Hepatocyte (in vitro differentiated cells): ENCODE results near the gene OVOL1. TPM values are rescaled to one million over a fixed set of nuclear protein-coding genes. Genes with fewer than 3 reads are reported as not detected.
A peak's percentile ranks its signal among the peaks of the same experiment; 100 is the strongest.

Experiments
- DNase-seq: peaks from one replicate; pipeline ENCODE4 v3.0.0-alpha.2; 2016; ENCODE audit warnings: low spot score
- H2AFZ ChIP-seq: fragments of 200-600 bp; sonication (generic); 2 replicates; pipeline ENCODE4 v1.6.0; 2016; ENCODE audit warnings: antibody characterized with exemption, mild to moderate bottlenecking
- H3K27ac ChIP-seq: fragments of 200-600 bp; sonication (generic); 2 replicates; pipeline ENCODE4 v1.5.1; 2016; ENCODE audit warnings: mild to moderate bottlenecking
- H3K27me3 ChIP-seq: fragments of 200-600 bp; sonication (generic); 2 replicates; pipeline ENCODE4 v1.6.1; 2016
- H3K36me3 ChIP-seq: fragments of 200-600 bp; sonication (generic); replicated peaks from 2 replicates; pipeline ENCODE4 v1.5.1; 2016; ENCODE audit warnings: low read depth; ENCODE audit not compliant: insufficient read depth
- H3K4me1 ChIP-seq: fragments of 200-600 bp; sonication (generic); 2 replicates; pipeline ENCODE4 v1.5.1; 2016; ENCODE audit warnings: mild to moderate bottlenecking, moderate library complexity; ENCODE audit not compliant: insufficient read depth
- H3K4me2 ChIP-seq: fragments of 200-600 bp; sonication (generic); 2 replicates; pipeline ENCODE4 v1.6.0; 2016
- H3K4me3 ChIP-seq: fragments of 200-600 bp; sonication (generic); 2 replicates; pipeline ENCODE4 v1.5.1; 2016; ENCODE audit warnings: mild to moderate bottlenecking
- H3K79me2 ChIP-seq: fragments of 200-600 bp; sonication (generic); 2 replicates; pipeline ENCODE4 v1.6.0; 2017; ENCODE audit warnings: mild to moderate bottlenecking
- H3K9me2 ChIP-seq: fragments of 200-600 bp; sonication (generic); replicated peaks from 2 replicates; pipeline ENCODE4 v1.6.0; 2017; ENCODE audit warnings: mild to moderate bottlenecking; ENCODE audit not compliant: insufficient read depth
- H3K9me3 ChIP-seq: fragments of 200-600 bp; sonication (generic); 2 replicates; pipeline ENCODE4 v1.5.1; 2016; ENCODE audit warnings: low read depth, mild to moderate bottlenecking
- H4K20me1 ChIP-seq: fragments of 200-600 bp; sonication (generic); 2 replicates; pipeline ENCODE4 v1.6.0; 2016; ENCODE audit warnings: mild to moderate bottlenecking; ENCODE audit not compliant: insufficient read depth, poor library complexity, severe bottlenecking
- EZH2 ChIP-seq: fragments of 200-600 bp; sonication (generic); IDR thresholded peaks from 2 replicates; pipeline ENCODE4 v1.6.1; 2016; ENCODE audit warnings: antibody characterized with exemption, mild to moderate bottlenecking, borderline replicate concordance
- EZH2phosphoT487 ChIP-seq: fragments of 200-600 bp; sonication (generic); IDR thresholded peaks from one replicate; pipeline ENCODE4 v1.6.1; 2018; ENCODE audit warnings: antibody characterized with exemption, mild to moderate bottlenecking, low read depth, moderate library complexity; ENCODE audit not compliant: unreplicated experiment, severe bottlenecking
- WGBS: methylation state at CpG from one replicate; pipeline ENCODE4 v1.1.6; 2016; ENCODE audit warnings: low lambda C conversion rate; ENCODE audit errors: missing lambda C conversion rate; 5-methylcytosine and 5-hydroxymethylcytosine counted together
- polyA plus RNA-seq: library from polyadenylated mRNA; unstranded; fragments of >200 nt; fragmentation: Nextera tagmentation; extraction: Ambion mirVana; gene quantifications from 2 replicates; pipeline ENCODE4 v1.2.1, GENCODE V29; 2016
- total RNA-seq: library from RNA; depleted of rRNA; stranded (reverse); fragments of >200 nt; gene quantifications from 2 replicates; pipeline ENCODE4 v1.2.3, GENCODE V29; 2014
- TF ChIP-seq, protein P1 (sequence below): fragments of 200-600 bp; sonication (generic); IDR thresholded peaks from 2 replicates; pipeline ENCODE4 v1.5.1; 2016; ENCODE audit warnings: antibody characterized with exemption, mild to moderate bottlenecking; ENCODE audit not compliant: poor library complexity

OVOL1 gene
- total and polyA plus RNA-seq, 2 experiments from 2014 or later = 20.6 to 26.3 TPM

GRCh38 chr11:65797711-65798110, 10.8 kb downstream of the OVOL1 start:
- Histone ChIP-seq H2AFZ (no peak overlapping the region), H3K79me2 (peaks cover 14% of the 10 kb centered on the region), H3K9me3 (no peaks in the 10 kb centered on the region), H3K36me3 (no peaks in the 10 kb centered on the region), H3K4me2 (no peak overlapping the region), H3K4me1 (peaks cover 11% of the 10 kb centered on the region), H3K27ac (no peak overlapping the region), H3K4me3 (no peak overlapping the region), H3K27me3 (no peaks in the 10 kb centered on the region), H4K20me1 (peaks cover 9% of the 10 kb centered on the region), H3K9me2 (no peaks in the 10 kb centered on the region)
- TF ChIP-seq EZH2phosphoT487 = no peak
- WGBS = 91% methylated on average over 13 of the region's 13 CpGs
- no peak for DNase-seq

GRCh38 chr11:65798882-65799281, 12.0 kb downstream of the OVOL1 start:
- TF ChIP-seq EZH2phosphoT487 (no peak), EZH2 (no peak)
- TF ChIP-seq, protein P1, sequence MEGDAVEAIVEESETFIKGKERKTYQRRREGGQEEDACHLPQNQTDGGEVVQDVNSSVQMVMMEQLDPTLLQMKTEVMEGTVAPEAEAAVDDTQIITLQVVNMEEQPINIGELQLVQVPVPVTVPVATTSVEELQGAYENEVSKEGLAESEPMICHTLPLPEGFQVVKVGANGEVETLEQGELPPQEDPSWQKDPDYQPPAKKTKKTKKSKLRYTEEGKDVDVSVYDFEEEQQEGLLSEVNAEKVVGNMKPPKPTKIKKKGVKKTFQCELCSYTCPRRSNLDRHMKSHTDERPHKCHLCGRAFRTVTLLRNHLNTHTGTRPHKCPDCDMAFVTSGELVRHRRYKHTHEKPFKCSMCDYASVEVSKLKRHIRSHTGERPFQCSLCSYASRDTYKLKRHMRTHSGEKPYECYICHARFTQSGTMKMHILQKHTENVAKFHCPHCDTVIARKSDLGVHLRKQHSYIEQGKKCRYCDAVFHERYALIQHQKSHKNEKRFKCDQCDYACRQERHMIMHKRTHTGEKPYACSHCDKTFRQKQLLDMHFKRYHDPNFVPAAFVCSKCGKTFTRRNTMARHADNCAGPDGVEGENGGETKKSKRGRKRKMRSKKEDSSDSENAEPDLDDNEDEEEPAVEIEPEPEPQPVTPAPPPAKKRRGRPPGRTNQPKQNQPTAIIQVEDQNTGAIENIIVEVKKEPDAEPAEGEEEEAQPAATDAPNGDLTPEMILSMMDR = no peak
- H2AFZ ChIP-seq = no peak overlapping the region

GRCh38 chr11:65801153-65801987, 14.5 kb downstream of the OVOL1 start:
- H2AFZ ChIP-seq = no peak overlapping the region
- H3K9me2 ChIP-seq = no peaks in the 10 kb centered on the region
- WGBS = 76% methylated on average over 18 of the region's 18 CpGs
- peaks cover 4% of the 10 kb centered on the region for H3K27me3 ChIP-seq
- H3K9me3 ChIP-seq = no peaks in the 10 kb centered on the region
- H3K27ac ChIP-seq = no peak overlapping the region
- H3K36me3 ChIP-seq = no peaks in the 10 kb centered on the region
- H4K20me1 ChIP-seq = no peaks in the 10 kb centered on the region
- TF ChIP-seq EZH2 (no peak), EZH2phosphoT487 (no peak)
- TF ChIP-seq, protein P1 = no peak
- peaks cover 11% of the 10 kb centered on the region for H3K4me1 ChIP-seq
- no peaks in the 10 kb centered on the region for H3K79me2 ChIP-seq
- H3K4me2 ChIP-seq = no peak overlapping the region
- no peak overlapping the region for H3K4me3 ChIP-seq
- peak; percentile 4 for DNase-seq

More at GRCh38 chr11:65798882-65799281, 12.0 kb downstream of the OVOL1 start:
- DNase-seq = no peak
- Histone ChIP-seq H3K4me2 (no peak overlapping the region), H3K27me3 (peaks cover 4% of the 10 kb centered on the region), H3K79me2 (peaks cover 4% of the 10 kb centered on the region), H4K20me1 (no peaks in the 10 kb centered on the region), H3K4me3 (no peak overlapping the region), H3K27ac (no peak overlapping the region), H3K4me1 (peaks cover 11% of the 10 kb centered on the region), H3K9me3 (no peaks in the 10 kb centered on the region), H3K9me2 (no peaks in the 10 kb centered on the region), H3K36me3 (no peaks in the 10 kb centered on the region)
- WGBS = 90% methylated on average over 8 of the region's 8 CpGs

GRCh38 chr11:65802841-65803240, 16.0 kb downstream of the OVOL1 start:
- WGBS = 95% methylated on average over 9 of the region's 9 CpGs
- H3K4me2 ChIP-seq = no peak overlapping the region
- H4K20me1 ChIP-seq = no peaks in the 10 kb centered on the region
- TF ChIP-seq, protein P1 = no peak
- TF ChIP-seq EZH2phosphoT487 (no peak), EZH2 (no peak)
- H3K4me3 ChIP-seq = no peak overlapping the region
- DNase-seq = peak; percentile 1
- H3K27ac ChIP-seq = no peak overlapping the region
- H3K36me3 ChIP-seq = no peaks in the 10 kb centered on the region
- H3K4me1 ChIP-seq = no peaks in the 10 kb centered on the region
- peaks cover 4% of the 10 kb centered on the region for H3K27me3 ChIP-seq
- no peaks in the 10 kb centered on the region for H3K79me2 ChIP-seq
- no peaks in the 10 kb centered on the region for H3K9me3 ChIP-seq
- no peaks in the 10 kb centered on the region for H3K9me2 ChIP-seq
- no peak overlapping the region for H2AFZ ChIP-seq
